Kasumi-1 (cell line): ENCODE data around the gene MTHFR.

Experiments
- DNase-seq, 2 experiments: peaks; one replicate each; lab custom pipeline; 2025; lab: John Stamatoyannopoulos, UW

The MTHFR gene

DNA sequence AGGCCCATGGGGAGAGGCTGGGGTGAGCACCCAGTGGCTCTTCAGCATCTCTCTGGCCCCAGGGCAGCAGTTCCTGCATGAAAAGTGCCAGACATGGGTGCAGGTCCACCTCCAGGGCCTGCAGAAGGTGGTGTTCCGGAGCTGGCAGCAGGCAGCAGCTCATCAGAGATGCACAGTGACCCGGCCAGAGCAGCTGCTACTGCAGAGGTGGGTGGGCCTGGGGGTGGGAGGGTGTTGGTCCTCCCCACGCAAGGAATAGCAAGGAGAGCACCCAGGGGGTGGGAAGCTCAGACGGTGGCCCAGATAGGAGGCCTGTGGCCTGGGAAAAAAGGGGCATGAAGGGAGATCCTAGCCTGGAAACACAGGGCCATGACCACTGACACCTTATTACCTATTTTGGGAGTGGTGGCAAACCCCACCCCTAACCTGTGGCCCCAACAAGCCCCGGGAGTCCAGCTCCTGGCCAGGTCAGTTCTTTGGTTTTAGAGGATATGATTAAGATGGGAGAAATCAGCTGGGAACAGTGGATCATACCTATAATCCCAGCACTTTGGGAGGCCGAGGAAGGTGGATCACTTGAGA is 23.5 kb downstream of the MTHFR start:
- no peak for DNase-seq

DNA sequence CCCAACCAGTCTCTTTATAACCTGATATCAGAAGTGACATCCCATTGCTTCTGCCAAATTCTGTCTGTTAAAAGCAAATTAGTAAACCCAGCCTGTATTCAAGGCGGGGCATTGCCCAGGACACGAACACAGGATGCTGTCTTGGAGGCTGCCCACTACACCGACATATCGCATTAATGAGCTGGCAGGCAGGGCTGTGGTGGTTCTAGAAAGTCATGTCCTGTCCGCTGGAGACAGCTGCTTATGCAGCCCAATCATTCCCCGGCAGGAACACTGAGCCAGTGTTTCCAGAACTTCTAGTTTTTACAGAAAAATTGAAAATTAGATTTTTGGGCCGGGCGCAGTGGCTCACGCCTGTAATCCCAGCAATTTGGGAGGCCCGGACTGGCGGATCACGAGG is 24.5 kb downstream of the MTHFR start:
- DNase-seq: no peak

DNA sequence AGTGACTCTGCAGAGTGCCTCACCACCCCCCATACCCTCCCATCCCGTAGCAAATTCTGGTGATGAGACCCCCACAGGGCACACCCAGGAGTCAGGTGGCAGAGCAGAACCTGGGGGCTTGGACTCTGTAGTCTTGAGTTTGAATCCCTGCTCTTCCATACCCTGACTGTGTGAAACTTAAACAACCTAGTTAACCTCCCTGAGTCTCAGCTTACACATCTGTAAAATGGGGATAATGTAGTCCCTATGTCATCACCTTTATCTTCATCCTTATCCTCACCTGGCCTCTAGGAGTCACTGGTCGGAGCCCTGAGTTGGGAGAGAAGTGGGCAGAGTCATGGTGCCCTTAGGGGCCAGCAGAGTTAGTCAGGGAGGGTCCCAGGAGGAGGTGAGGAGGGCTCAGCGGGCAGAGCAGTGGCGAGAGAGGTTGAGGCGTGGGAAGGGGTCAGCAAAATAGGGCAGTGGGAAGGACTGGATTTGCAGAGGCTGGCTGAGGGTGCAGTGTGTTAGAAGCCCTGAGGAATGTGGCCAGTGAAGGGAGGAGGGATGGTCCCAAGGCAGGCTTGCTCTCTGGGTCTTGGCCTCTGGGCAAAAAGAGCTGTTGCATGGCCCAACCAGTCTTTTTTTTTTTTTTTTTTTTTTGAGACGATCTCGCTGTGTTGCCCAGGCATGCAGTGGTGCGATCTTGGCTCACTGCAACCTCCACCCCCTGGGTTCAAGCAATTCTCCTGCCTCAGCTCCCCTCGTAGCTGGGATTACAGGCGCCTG is 25.2 kb downstream of the MTHFR start:
- no peak for DNase-seq

DNA sequence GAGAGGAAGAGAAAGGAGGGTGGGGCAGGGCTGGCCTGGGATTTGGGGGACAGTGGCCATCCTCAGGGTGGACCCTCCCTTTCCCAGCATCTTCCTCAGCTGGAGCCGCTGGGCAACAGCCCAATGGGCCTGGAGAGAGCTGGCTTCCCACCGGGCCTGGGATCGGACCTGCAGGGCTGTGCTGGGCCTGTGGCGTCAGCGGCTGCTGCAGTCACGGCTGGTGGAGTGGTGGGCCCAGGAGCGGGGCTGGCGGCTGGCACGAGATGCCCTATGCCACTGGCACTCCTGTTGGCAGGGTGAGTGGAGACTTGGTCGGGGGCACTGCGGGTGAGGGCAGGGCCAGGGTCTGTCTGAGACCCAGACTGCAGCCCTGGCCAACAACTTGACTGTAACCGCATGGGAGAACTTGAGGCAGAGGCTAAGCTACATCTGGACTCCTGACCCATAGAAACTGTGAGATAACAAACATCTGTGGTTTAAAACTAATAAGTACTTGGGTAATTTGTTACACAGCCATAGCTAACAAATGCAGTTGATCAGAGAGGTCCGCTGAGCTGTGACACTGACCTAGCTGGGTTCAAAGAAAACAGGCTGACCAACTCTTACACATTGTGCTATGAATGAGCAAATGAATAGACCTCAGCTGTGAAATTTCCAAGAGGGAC is 25.9 kb downstream of the MTHFR start:
- DNase-seq: no peak

DNA sequence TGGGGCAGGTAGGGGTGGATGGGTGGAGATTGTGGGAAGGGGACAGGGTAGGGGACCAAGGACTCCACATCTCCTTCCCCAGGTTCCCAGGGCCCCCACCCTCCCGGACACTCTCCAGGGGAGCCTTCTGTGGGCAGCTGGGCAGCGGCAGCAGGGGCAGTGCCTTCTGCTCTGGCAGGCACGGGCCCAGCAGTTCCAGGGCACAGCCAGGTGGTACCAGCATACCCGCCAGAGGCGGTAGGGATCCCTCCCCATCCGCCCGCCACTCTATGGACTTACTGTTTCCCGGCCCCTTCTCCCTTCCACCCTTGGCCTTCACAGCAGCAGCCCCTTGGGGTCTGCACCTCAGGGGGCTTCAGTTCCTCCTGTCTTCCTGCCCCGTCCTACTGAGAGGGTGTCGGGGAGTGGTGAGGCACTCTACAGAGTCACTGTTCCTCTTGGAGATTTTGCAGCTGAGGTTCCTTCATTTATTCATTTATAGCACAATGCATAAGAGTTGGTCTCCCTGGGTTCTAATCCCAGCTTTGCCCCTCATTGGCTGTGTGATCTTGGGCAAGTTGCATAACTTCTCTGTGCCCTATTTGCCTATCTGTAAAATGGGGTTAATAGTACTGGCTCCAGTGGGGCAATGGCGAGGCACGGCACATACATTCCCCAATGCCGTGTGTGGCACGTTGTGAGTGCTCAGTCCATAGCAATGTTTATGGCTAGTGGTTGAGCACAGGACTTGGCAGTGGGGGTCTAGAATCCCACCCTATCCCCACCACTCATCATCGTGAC is 26.7 kb downstream of the MTHFR start:
- DNase-seq: no peak

DNA sequence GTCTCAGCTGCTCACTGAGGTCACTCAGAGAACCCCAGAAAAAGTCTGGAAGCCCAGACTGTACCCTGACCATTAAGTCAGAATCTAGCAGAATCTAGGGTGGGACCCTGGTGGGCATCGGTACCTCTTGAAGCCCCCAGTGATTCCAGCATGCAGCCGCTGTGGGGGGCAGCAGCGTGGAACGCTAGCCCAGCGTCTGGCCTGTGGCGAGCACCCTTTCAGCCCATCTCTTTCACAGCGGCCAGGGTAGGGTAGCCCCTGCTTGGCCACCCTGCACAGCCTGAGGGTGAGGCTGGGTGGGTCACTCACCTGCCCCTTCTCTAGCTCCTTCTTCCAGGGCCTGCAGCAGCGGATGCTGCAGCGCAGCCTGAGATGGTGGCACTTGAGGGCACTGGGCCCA is 27.4 kb downstream of the MTHFR start:
- no peak for DNase-seq

DNA sequence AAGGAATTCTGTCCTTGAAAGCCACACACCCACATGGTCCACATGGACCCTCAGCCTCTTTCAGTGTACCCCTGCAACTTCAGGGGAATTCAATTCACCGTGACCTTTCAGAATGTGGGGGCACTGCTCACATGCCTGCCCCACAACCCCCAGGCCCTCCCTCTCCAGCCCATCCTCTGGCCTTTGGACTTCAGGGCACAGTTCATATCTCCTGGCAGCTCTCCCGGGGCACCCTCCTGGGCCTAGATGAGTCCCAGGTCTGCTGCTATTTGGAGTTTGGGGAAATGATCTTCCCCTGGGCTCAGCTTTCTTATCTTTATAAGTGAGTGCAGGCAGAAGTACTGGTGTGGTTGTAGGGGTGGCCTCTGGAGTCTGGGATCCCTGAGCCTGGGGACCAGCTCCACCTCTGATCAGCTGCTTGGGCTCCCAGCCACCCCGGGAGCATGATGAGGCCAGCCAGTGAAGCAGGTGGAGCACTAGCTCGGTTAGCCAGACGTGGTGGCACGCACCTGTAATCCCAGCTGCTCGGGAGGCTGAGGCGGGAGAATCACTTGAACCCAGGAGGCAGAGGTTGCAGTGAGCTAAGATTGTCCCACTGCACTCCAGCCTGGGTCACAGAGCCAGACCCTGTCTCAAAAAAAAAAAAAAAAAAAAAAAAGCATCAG is 28.0 kb downstream of the MTHFR start:
- DNase-seq: no peak

DNA sequence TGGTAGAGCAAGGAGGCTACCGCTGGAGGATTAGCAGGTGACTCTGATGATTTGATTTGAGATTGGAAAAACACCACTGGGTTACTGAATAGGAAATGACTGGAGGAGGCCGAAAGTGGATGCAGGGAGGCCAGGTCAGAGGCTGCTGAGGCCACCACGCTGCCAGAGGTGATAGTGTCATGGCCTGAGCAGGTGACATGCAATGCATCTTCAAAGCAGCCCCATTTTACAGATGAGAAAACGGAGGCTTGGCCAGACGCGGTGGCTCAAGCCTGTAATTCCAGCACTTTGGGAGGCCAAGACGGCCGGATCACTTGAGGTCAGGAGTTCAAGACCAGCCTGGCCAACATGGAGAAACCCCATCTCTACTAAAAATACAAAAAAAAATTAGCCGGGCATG is 31.0 kb downstream of the MTHFR start:
- DNase-seq: no peak

DNA sequence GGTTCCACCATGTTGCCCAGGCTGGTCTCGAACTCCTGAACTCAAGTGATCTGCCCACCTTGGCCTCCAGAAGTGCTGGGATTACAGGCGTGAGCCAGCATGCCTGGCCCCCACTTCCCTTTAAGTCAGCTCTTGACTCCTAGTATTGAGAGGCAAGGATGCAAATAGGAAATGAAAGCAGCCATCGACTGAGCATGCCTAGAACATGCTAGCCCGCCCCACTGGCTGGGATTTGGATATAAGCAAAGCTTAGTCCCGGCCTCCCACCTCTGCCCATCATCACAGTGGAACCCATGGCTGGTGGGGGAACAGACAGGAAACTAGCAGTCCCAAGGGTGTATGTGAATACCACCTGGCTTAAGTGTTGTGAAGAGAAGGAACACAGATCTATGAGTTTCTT is 33.3 kb downstream of the MTHFR start:
- no peak for DNase-seq

DNA sequence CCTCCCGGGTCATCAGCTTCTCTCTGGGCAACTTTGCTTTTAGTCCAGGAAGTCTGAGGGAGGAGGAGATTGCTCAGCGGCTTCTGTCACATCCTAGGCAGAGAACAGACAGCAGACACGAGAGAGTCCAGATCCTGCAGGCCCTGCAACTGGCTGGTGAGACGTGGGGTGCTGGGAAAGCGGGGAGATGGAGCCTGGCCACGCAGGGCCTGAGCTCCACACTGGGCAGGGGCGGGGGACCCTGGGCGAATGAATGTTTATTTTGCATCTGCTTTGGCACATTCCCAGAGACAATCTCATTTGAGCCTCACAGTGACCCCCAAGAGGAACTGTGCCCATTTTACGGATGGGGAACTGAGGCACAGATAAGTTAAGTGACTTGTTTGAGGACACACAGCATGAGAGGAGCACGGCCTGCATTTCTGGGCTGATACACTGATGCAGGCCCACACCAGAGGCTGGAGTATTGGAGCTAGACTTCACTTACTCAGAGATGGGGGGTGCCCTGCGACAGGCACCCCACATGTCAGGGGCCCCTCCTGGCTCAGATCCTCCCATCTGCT is 34.2 kb downstream of the MTHFR start:
- no peak for DNase-seq

DNA sequence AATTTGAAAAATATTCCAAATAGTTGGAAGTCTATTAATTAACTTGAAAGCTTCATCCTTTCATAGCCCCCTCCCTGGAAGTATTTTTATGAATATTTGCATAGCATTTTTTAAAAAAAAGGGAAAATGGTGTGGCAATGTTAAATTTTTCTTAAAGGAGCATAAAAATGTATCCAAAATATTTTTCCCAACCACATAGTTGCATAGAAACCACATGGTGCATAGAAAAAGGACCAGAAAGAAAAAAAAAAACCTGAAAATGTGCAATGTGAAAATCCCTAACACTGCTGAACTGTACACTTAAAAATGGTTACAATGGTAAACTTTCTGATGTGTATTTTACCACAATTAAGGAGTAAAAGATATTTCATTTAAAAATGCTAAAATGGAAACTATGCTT is 35.8 kb downstream of the MTHFR start:
- DNase-seq: no peak

DNA sequence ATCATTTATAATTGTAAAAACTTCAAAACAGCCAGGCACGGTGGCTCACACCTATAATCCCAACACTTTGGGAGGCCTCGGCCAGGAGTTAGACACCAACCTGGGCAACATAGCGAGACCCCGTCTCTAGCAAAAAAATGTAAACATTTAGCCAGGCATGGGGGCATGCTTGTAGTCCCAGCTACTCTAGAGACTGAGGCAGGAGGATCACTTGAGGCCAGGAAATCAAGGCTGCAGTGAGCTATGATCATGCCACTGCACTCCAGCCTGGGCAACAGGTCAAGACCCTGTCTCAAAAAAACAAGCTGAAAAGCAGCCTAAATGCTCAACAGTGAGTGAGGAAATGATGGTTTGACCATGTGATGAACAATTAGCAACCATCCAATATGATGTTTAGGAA is 36.5 kb downstream of the MTHFR start:
- DNase-seq: no peak

DNA sequence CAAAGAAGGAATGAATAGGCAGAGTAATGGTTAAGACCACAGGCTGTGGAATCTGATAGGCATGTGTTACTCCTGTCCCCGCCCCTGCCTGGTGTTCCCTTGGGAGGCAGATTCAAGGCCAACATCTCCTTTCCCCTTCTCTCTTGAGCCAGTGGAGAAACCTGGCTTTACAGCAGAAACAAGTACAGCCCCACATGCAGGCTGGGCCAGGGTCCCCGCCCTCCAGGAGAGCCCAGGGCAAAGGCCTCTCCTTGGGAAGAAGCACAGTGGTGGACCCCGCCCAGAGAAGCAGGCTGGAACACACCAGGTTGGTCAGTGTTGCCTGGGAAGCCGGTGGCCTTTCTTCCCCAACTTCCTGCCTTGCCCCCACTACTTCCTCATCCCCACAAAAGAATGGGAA is 36.9 kb downstream of the MTHFR start:
- no peak for DNase-seq

DNA sequence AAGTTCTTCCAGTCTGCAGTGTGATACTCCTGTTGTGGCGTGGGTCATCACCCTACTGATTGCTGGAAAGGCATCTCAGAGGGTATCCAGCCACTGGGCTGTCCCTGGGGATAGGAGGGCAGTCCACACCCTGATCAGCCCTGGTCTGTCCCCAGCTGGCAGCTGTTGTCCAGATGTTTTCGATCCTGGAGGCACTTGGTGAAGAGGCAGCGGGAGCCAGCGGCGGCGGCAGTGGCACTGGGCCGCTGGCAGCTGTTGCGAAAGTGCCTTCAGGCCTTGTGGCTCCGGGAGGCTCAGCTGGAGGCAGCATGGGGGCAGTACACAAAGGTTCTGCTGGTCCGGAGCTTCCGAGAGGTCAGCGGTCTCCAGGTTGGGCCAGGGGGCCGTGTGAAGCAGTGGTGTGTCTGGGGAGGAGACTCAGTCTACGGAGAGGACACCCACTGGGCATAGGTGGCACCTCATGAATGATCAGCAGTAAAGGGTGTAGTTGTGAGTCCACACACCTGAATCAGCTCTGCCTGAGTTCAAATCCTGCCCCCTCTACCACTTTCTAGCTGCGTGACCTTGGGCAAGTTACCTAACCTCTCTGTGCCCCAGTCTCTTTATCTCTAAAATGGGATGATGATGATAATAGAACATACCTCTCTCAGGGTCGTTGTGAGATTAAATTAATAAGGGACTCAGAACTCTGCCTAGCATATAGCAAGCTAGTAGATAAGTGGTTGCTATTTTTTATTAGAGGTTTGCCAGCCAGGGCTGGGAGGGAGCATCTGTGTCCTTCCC is 37.7 kb downstream of the MTHFR start:
- DNase-seq: no peak

DNA sequence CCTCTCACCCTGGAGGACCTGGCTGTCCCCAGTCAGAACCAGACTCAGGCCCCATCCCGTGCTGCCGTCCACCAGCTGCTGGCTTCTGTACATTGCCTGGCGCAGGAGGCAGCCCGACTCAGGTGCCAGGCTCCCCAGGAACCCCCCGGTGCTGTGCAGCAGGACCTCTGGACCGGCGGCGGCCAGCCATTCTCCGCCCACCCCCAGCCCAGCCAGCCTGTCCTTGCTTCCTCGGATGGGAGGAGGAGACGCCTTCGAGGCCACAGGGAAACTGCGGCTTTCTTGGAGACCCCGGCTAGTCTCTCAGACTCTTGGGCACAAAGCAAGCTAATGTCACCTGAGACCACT is 39.4 kb downstream of the MTHFR start:
- DNase-seq: no peak

DNA sequence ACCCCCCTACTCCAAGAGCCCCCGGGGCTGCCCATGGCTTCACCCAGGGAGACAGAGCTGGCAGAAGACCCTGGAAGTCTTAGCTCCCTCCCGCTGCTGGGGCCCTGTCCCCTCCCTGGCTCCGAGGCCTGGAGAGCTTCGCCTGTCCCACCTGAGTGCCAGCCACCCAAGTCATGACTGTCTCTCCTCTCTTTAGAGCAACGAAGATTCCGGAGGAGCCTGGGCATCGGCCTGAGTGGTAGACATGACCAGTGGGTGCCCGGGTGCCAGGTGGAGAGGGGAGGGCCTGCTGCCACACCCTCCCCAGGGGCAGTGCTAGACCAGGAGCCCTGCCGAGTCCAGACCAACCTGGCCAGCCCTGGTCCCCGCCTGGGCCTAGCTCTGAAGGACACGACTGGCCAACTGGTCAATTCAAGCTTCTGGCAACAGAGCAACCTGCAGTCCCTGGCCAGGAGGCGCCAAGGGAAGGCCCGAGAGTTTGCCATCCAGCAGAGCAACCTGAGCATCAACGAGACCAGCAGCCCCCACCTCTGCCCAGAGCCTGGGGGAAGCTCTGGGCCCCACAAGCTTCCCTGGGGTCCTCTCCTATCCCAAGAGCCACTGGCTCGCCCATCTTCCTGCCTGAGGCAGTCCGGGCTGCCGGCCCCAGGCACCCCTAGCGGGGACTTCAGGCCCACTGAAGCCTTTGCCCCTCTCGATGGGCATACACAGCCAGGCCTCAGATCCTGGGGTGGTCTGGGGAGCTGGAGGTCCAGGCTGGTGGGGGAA is 39.9 kb downstream of the MTHFR start:
- no peak for DNase-seq

DNA sequence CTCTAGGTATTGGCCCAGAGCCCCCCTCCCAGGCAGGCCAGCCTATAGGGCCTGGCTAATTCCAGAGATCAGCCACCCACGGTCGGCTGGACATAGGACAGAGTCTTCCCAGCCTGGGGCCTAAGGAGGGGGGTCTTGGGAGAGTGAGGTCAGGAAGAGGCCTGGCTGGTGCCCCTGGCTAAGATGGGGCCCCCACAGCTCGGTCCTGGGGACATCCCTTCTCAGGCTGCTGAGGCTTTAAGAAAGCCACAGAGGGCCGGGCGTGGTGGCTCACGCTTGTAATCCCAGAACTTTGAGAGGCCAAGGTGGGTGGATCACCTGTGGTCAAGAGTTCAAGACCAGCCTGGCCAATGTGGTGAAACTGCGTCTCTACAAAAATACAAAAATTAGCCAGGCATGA is 41.2 kb downstream of the MTHFR start:
- DNase-seq: no peak

DNA sequence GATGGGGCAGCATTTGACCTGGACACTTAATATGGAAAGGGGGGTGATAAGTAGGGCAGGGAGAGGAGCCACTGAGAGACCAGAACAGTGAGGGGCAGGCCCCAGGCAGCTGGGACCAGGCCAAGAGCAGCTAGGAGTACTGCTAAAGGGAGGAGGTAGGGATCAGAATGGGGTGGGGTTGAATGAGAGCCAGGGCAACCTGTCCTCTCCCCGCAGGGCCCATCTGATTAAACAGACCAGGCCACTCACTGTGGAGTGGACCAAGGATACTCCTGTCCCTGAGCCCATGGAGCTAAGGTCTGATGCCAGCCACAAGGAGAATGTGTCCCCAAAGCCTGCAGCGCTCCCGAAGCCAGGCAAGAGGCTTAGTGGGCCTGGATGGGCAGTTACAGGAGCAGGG is 41.6 kb downstream of the MTHFR start:
- DNase-seq: no peak

DNA sequence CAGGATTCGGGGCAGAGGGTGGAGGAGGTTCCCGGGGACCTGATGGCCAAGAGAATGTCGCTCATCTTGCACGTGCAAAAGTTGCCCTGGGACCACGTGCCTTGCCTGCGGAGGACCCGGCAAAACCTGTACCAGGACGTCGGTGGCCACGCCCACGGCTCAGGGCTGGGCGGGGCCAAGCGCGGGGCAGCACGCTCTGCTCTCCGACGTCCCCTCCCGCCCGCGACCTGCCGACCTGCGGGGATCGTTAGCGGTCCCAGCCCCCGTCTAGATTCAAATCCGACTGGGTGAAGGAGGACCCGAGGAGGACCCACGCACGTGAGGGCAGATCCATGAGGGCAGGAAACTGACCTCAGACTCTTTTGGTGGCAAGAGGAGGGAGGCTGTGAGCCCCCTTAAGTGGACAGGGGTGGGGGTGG is 43.8 kb downstream of the MTHFR start, which contains the start of gene C1orf167:
Gene C1orf167 (plus strand): TSS at position 206 of the 419 bp plus-strand sequence. CDS start 2,208 bp downstream, outside the sequence.
- no peak for DNase-seq

DNA sequence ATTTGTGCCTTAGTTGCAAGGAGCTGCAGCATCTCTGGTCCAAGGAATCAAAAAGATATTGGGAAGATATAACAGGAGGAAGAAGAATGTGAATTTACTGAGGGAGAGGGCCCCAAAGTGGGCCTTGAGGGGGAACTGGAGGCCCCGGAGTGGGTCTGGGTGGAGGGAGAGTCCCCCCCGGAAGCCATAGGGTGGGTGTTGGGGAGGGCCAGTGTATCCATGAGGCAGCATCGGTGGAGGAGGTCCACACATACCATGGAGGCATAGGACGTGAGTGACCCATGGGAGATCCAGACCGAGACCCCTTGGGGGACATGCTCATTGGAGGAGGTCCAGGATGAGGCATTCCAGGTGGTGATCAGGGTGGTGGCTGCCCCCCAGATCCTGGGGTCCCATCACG is 44.5 kb downstream of the MTHFR start:
- no peak for DNase-seq
